Measurements from ENCODE around the gene ADGRF3. TPM values are rescaled to one million over a fixed set of nuclear protein-coding genes. Genes with fewer than 3 reads are reported as not detected.
"Not testable (repeated sequence)": the region's sequence is repeated elsewhere in the genome, so short reads cannot be mapped to it uniquely, and the experiment has no call there.

ADGRF3 gene
- total RNA-seq, 1 experiment from 2014 or later = 0.39 TPM

DNA sequence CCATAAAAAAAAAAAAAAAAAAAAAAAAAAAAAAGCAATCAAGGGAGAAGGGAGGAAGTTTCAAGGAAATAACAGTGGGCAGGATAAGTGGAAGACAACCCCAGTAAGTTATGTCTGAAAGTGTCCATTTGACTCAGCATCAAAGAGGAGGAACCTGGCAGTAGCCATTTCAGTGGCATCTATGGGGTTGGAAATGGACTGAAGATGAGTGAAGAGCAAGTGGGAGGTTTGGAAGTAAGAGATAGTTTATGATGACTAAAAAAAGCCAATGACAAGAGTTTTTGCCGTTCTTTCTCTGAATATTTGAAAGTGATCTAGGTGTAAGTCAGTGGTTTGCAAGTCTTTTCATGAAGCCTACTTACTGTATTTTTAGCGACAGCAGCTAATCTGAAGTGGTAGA is 9.9 kb downstream of the ADGRF3 start:
- POLR2A ChIA-PET (ENCODE audit: low non-redundant PET) = no interaction called here
- CTCF ChIA-PET = no interaction called here

GRCh38 chr2:26335231-26335630 is 11.4 kb downstream of the ADGRF3 start:
- CTCF ChIA-PET = no interaction called here

More for the DNA sequence above, 9.9 kb downstream of the ADGRF3 start:
- no peak overlapping the region for H3K27ac ChIP-seq (ENCODE audit: low read depth, low read length, poor library complexity, severe bottlenecking)
- no peak overlapping the region for H3K4me3 ChIP-seq (ENCODE audit: low read depth, low read length, poor library complexity, severe bottlenecking)
- TF ChIP-seq CTCF (conservative IDR thresholded peaks at IDR 0.05; ENCODE audit: low read depth, low read length) = no peak
- TF ChIP-seq EZH2 (IDR thresholded peaks at IDR 0.05; ENCODE audit: borderline replicate concordance, low read depth, low read length, poor library complexity, severe bottlenecking) = no peak
- no peaks in the 10 kb centered on the region for H3K27me3 ChIP-seq (replicated peaks; ENCODE audit: insufficient read depth, low read depth, low read length, poor library complexity)
- intact Hi-C loops (cut with micrococcal nuclease; ENCODE audit: unreplicated experiment) = no loop called here
- no peaks in the 10 kb centered on the region for H3K9me3 ChIP-seq (ENCODE audit: low read depth, low read length, poor library complexity, severe bottlenecking)
- H3K36me3 ChIP-seq (ENCODE audit: insufficient read depth, low read length, poor library complexity, severe bottlenecking) = no peaks in the 10 kb centered on the region
- H3K4me1 ChIP-seq (ENCODE audit: insufficient read depth, low read length, poor library complexity, severe bottlenecking) = no peaks in the 10 kb centered on the region
- DNase-seq (ENCODE audit: low spot score) = no peak
- no TSS peak for BruUV-seq (replicated peaks)

DNA sequence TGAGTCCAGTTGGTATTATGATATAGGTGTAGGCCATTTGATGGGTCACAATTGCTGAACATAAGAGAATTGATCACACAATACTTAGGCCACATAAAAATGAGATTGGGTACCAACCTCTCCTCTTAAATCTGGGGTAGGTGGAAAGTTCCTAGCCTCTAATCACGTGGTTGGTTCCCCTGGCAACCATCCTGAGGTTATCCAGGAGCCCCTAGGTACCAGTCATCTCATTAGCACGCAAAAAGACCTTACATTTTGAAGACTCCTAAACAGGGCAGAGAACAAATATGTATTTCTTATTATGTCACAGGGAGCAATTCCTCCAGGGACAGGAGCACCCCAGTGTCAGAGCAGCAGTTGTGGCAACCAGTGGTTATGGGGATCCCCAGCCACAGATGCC is 13.3 kb downstream of the ADGRF3 start:
- Histone ChIP-seq H3K36me3 (ENCODE audit: insufficient read depth, low read length, poor library complexity, severe bottlenecking) (no peaks in the 10 kb centered on the region), H3K9me3 (ENCODE audit: low read depth, low read length, poor library complexity, severe bottlenecking) (no peaks in the 10 kb centered on the region), H3K27ac (ENCODE audit: low read depth, low read length, poor library complexity, severe bottlenecking) (no peak overlapping the region), H3K27me3 (replicated peaks; ENCODE audit: insufficient read depth, low read depth, low read length, poor library complexity) (no peaks in the 10 kb centered on the region), H3K4me3 (ENCODE audit: low read depth, low read length, poor library complexity, severe bottlenecking) (no peak overlapping the region), H3K4me1 (ENCODE audit: insufficient read depth, low read length, poor library complexity, severe bottlenecking) (no peaks in the 10 kb centered on the region)
- TF ChIP-seq EZH2 (IDR thresholded peaks at IDR 0.05; ENCODE audit: borderline replicate concordance, low read depth, low read length, poor library complexity, severe bottlenecking) = no peak
- TF ChIP-seq CTCF (conservative IDR thresholded peaks at IDR 0.05; ENCODE audit: low read depth, low read length) = no peak
- no TSS peak for BruUV-seq (replicated peaks)
- CTCF ChIA-PET = no interaction called here
- POLR2A ChIA-PET (ENCODE audit: low non-redundant PET) = no interaction called here
- intact Hi-C loops (cut with micrococcal nuclease; ENCODE audit: unreplicated experiment) = no loop called here
- DNase-seq (ENCODE audit: low spot score) = no peak

More at GRCh38 chr2:26335231-26335630, 11.4 kb downstream of the ADGRF3 start:
- Histone ChIP-seq H3K4me3 (ENCODE audit: low read depth, low read length, poor library complexity, severe bottlenecking) (no peak overlapping the region), H3K4me1 (ENCODE audit: insufficient read depth, low read length, poor library complexity, severe bottlenecking) (no peaks in the 10 kb centered on the region), H3K9me3 (ENCODE audit: low read depth, low read length, poor library complexity, severe bottlenecking) (no peaks in the 10 kb centered on the region), H3K27ac (ENCODE audit: low read depth, low read length, poor library complexity, severe bottlenecking) (no peak overlapping the region), H3K36me3 (ENCODE audit: insufficient read depth, low read length, poor library complexity, severe bottlenecking) (no peaks in the 10 kb centered on the region), H3K27me3 (replicated peaks; ENCODE audit: insufficient read depth, low read depth, low read length, poor library complexity) (no peaks in the 10 kb centered on the region)
- TF ChIP-seq EZH2 (IDR thresholded peaks at IDR 0.05; ENCODE audit: borderline replicate concordance, low read depth, low read length, poor library complexity, severe bottlenecking) (no peak), CTCF (conservative IDR thresholded peaks at IDR 0.05; ENCODE audit: low read depth, low read length) (no peak)
- no TSS peak for BruUV-seq (replicated peaks)
- intact Hi-C loops (cut with micrococcal nuclease; ENCODE audit: unreplicated experiment) = no loop called here
- no peak for DNase-seq (ENCODE audit: low spot score)
- POLR2A ChIA-PET (ENCODE audit: low non-redundant PET) = no interaction called here

DNA sequence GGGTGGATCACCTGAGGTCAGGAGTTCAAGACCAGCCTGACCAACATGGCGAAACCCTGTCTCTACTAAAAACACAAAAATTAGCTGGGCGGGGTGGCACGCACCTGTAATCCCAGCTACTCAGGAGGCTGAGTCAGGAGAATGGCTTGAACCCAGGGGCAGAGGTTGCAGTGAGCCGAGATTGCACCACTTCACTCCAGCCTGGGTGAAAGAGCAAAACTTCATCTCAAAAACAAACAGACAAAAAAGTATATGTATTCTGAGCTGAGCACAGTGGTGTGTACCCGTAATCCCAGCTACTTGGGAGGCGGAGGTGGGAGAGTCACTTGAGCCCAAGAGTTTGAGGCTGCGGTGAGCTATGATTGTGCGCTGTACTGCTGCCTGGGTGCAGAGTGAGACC is 15.3 kb downstream of the ADGRF3 start:
- CTCF ChIA-PET; BruUV-seq (replicated peaks); DNase-seq (ENCODE audit: low spot score); H3K9me3 ChIP-seq (ENCODE audit: low read depth, low read length, poor library complexity, severe bottlenecking); intact Hi-C loops (cut with micrococcal nuclease; ENCODE audit: unreplicated experiment); H3K4me3 ChIP-seq (ENCODE audit: low read depth, low read length, poor library complexity, severe bottlenecking); H3K4me1 ChIP-seq (ENCODE audit: insufficient read depth, low read length, poor library complexity, severe bottlenecking); H3K36me3 ChIP-seq (ENCODE audit: insufficient read depth, low read length, poor library complexity, severe bottlenecking); H3K27ac ChIP-seq (ENCODE audit: low read depth, low read length, poor library complexity, severe bottlenecking); H3K27me3 ChIP-seq (replicated peaks; ENCODE audit: insufficient read depth, low read depth, low read length, poor library complexity); POLR2A ChIA-PET (ENCODE audit: low non-redundant PET): not testable (repeated sequence)
